Stimulated activated CD4-positive, alpha-beta T cell treated with anti-CD3 and anti-CD28 coated beads, Interleukin-2, amount 100 ng/mL, for 48 hours (primary cell): ENCODE data around the gene GPR39.

Experiments
- DNase-seq, 2 donors: peaks; one replicate each; pipeline ENCODE4 v3.0.0-alpha.2; 2020

GPR39 gene

GRCh38 chr2:132646540-132647108 is 230.0 kb downstream of the GPR39 start:
- no peak for DNase-seq

- DNase-seq = no peak
Measured at GRCh38 chr2:132651115-132652045, 234.8 kb downstream of the GPR39 start.

DNA sequence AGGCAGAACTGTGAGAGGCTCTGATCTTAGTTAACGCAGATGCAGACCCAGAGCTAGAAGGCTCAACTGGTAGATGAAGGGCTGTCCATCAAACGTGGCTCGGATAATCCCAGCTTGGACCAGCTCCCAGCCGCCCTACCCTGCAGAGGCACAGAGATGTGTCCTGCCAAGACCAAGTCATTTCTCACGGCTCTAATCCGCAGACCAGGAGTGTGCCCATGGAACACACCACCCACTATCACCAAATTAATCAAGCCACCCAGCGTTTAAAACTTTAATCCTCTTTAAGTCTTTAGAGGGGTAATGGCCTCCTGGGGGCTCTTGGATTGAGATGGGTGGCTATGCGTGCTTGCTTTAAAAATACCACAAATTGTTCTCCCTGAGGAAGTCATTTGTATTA is 235.9 kb downstream of the GPR39 start:
- DNase-seq = no peak

GRCh38 chr2:132654335-132654734 is 237.7 kb downstream of the GPR39 start:
- no peak for DNase-seq

- no peak for DNase-seq
Measured at GRCh38 chr2:132654968-132655367, 238.4 kb downstream of the GPR39 start.

DNA sequence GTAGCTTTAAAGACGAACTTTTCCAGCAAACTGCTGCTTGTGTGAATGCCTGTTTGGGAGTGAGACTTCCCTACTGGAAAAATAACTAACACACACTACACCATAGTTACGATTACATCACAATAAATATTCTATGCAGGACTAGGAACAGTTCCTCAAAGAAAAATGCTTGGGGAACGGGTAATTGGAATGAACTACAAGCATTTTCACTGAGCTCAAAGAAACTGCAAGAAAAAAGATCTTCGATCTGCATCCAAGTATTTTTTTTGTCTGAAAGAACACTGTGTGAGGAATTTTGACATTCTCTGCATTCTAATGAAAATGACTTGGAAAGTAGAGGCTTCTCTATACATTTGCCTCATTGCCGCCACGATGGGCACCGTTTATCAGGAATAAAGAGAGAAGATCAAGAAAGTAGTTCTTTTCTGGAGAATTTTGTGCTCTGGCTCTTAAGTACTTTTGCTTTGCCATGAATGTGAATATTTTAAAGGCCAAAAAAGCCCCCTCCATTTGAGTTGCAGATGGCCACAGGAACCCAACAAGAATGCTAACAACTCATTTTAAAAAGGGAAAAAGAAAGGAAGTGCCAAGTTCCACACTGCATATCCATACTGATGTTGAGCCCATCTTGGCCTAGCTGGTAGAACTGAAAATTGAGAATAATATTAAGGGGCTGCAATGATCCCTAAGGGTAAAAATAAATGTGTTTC is 239.8 kb downstream of the GPR39 start:
- DNase-seq = no peak

DNA sequence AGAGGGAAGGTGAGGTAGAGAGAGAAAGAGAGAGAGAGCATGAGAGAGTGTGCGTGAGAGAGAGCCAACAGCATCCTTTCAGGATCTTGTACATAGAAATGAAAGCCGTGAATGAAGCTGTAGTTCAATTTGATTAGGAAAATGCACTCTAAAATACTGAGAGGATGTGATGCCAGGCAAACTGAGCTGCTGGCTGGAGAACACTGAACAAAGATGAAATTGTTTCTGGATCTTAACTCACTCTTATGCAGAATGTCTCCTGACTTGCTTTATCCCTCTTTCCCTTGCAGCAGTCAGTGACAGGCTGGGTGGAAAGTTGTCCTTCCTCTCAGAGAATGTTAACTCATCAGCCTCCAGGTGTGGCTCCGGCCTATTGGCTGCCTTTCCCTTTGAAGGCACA is 242.7 kb downstream of the GPR39 start:
- DNase-seq = no peak

- no peak for DNase-seq
Measured at GRCh38 chr2:132662732-132663131, 246.1 kb downstream of the GPR39 start.

DNA sequence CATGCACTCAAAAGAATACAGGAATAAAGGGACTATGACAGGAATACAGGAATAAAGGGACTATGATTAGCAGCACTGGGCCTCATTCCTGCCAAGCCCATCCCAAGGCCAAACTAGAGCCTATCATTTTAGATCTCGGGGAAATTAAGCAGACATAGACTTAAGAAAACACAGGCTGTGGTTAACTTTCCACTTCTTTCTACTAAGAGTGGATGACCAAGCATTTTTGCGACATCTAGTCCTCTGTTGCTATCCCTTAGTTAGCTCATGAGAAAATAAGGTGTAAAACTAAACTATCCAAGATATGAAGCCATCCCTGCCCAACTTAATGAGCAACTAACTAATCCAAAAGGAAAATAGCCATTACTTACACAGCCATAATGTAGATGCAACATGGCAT is 247.5 kb downstream of the GPR39 start:
- no peak for DNase-seq

DNA sequence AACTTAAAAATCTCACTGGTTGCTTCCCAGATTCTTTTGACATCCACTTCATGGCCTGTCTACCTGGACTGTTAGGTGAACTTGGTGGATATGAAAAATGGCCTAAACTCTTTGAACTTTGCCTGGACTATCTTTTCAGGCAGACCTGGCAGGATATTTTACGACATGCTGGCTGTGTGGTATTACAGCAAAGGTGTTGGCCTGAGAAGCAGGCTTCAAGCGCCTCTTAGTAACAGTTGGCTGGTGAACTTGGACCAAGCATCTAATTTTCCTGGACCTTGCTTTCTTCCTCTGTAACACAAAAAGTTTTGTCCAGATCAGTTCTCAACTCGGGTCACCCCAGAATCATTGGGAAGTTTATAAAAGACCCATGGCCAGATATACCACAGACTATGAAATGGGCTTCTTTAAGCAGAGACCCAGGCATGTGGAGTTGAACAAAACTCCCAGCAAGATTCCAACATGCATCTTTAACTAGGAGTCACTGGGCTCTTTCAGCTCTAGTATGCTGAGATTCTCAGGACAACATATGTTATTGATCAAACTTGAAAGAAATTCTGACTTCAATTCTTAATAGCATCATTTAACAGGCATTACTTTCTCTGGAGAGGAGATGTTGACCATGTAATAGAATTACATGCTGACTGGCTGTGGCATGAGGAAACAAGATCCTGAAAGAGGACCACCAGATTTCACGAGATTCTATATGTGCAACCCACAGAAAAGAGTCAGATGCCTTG is 249.0 kb downstream of the GPR39 start:
- no peak for DNase-seq

DNA sequence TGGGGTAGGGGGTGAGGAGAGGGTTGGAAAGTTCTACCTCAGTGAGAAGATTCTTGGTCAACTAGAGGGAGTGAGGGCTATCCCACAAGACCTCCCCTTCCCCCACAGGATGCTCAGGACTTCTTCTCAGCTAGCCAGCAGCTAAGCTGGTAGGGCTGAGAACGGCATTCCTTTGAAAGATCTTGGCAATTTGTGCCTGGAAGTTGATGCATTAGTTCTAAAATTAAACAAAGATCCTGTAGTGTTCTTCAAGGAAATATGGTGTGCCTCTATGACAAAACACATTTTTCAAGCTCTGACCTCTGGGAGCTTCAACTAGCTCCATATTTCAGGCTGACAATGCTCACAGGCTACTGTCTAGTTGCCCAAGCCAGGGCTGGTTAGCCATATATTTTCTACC is 251.1 kb downstream of the GPR39 start:
- DNase-seq = no peak

DNA sequence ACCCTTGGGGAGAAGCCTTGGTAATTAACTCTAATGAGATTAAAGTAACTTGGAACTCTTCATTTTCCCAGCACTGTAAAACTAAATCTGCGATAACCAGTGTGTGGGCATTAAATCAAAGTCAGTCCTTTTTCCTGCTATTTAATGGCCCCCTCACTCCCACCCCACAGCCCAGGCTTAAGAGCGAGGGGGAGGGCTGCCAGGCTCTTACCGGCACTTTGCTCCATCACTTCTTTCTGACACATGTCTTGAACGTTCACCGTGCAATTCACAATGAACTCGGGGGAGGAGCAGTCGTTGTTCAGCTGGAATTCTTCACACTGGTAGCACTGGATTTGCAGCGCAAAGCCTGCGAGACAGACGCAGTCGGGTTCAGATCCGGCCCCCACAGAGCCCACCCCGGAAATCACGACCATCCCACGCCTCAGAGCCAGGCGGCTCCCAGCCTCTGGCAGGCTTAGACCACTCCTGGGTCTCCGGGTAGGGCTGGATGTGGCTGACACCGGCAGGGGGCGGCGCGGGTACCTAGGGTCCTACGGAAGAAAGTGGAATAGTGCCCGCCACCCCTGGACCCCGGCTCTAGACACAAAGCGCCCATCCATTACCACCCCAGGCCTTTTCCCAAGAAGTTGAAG is 251.7 kb downstream of the GPR39 start:
- no peak for DNase-seq

GRCh38 chr2:132668987-132669907 is 252.6 kb downstream of the GPR39 start:
- no peak for DNase-seq

- DNase-seq = no peak
Measured at GRCh38 chr2:132669908-132670495, 253.4 kb downstream of the GPR39 start, which contains the start of gene LYPD1. Gene LYPD1, minus strand, starts transcription at chr2:132670205. Its CDS starts 273 bp downstream, at chr2:132669932.

- DNase-seq = no peak
Measured at GRCh38 chr2:132670496-132671150, 254.0 kb downstream of the GPR39 start.

GRCh38 chr2:132671151-132671835 is 254.7 kb downstream of the GPR39 start:
- no peak for DNase-seq

- no peak for DNase-seq
Measured at GRCh38 chr2:132676999-132677398, 260.4 kb downstream of the GPR39 start.

GRCh38 chr2:132677661-132678060 is 261.1 kb downstream of the GPR39 start:
- no peak for DNase-seq

DNA sequence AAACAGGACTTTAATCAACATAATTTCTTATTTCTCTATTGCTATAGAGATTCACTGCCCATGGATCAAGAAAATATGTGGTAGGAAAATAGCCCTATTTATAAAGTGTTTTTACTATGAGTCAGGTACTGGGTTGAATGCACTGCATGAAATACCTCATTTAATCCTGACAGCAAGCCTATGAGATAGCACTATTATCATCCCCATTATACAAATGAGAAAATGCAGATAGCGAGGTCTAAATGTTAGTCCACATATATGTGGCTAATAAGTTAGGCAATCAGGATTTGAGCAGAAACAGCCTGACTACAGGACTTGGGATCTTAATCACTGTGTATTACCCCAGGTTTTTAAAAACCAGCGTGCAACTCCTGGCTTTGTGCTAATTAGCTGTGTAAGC is 261.9 kb downstream of the GPR39 start:
- DNase-seq = no peak

DNA sequence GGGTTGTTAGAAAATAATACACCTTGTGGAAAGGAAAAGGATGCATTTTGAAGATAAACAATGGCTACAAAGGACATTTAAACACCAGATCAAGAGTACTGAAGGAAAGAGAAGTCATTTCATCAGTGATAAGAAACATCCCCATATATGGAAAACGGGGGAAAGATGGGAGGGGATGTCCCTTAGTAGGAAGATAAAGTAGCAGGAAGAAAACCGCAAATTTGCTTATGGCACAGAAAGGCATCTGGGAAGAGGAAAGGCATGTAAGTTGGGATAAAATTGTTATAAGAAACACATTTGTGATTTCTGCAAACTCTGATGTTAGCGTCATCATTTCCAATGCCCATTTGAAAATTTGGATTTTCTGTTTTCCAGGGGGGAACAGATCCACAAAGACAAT is 263.9 kb downstream of the GPR39 start:
- DNase-seq = no peak
